Left lung (tissue), 14 donors: ENCODE measurements around the gene SHISA8. TPM values are rescaled to one million over a fixed set of nuclear protein-coding genes. Genes with fewer than 3 reads are reported as not detected.

Experiments used
- ATAC-seq: fragments of 200-7000 bp; cut with Tn5 transposase; one replicate; pipeline ENCODE4 v1.9.1; 2020; ENCODE audit warnings: moderate library complexity
- DNase-seq, 4 donors: peaks; one replicate each; pipeline ENCODE4 v3.0.0-alpha.2; 2013 to 2020
- H3K27ac ChIP-seq, 2 donors: fragments of 200-600 bp; sonication (generic) in 1 of 2; one replicate each; pipeline versions ENCODE4 v1.5.0 to v1.8.0; 2020 to 2021
- H3K27me3 ChIP-seq, 2 donors: fragments of 200-600 bp; sonication (generic) in 1 of 2; one replicate each; pipeline versions ENCODE4 v1.5.0 to v1.8.0; 2020 to 2021
- H3K36me3 ChIP-seq, 2 donors: fragments of 200-600 bp; sonication (generic) in 1 of 2; one replicate each; pipeline versions ENCODE4 v1.5.0 to v1.8.0; 2020 to 2021
- H3K4me1 ChIP-seq, 2 donors: fragments of 200-600 bp; one replicate each; pipeline ENCODE4 v1.8.0; 2021
- H3K4me3 ChIP-seq, 2 donors: fragments of 200-600 bp; sonication (generic) in 1 of 2; one replicate each; pipeline versions ENCODE4 v1.5.0 to v1.8.0; 2020 to 2021; ENCODE audit warnings: mild to moderate bottlenecking in 1 of 2
- H3K9me3 ChIP-seq, 2 donors: fragments of 200-600 bp; sonication (generic) in 1 of 2; one replicate each; pipeline versions ENCODE4 v1.5.0 to v1.8.0; 2020 to 2021
- CTCF ChIP-seq, 2 donors: fragments of 200-600 bp; sonication (generic) in 1 of 2; IDR thresholded peaks; one replicate each; pipeline versions ENCODE4 v1.5.0 to v1.8.0; 2021; ENCODE audit warnings: antibody characterized with exemption in 2 of 2
- intact Hi-C, 2 donors: fragments of 100-400 bp; cut with DNase I; formaldehyde crosslinking; loops; one replicate each; pipeline versions ENCODE4 v1.11.2 to v1.14.2; 2022
- long read RNA-seq, 12 donors: library from polyadenylated mRNA in 2 of 12; unstranded in 2 of 12; transcript quantifications; one replicate each; pipeline ENCODE4 v2.0.0 and lab custom pipeline, GENCODE V29; 2019 to 2026
- polyA plus RNA-seq, 6 donors: library from polyadenylated mRNA; unstranded; fragments of 120-200 nt; gene quantifications; one replicate each; pipeline ENCODE4 v1.2.1, GENCODE V29; 2013; ENCODE audit not compliant: insufficient read length in 6 of 6
- total RNA-seq, 2 donors: library from RNA; stranded (reverse); fragmentation: NEBNext Ultra II Directional; extraction: Animal tissue kit (Norgen Biotek cat#: 25700); gene quantifications; one replicate each; pipeline ENCODE4 v1.2.1, GENCODE V29; 2021
- donor health status: DM: no; HTN: yes; CAD: no.
- donor health status: DM: no; HTN: no; CAD: no.

Gene SHISA8
- total RNA-seq (not detected), polyA plus RNA-seq (under 1 TPM in 2 of 6 donors, not detected in 4; 0.11 to 0.24 TPM)
- long read RNA-seq, donor 1 = 0 reads
- long read RNA-seq, donor 2 = 0 reads
- long read RNA-seq, donor 3 = 0 reads
- long read RNA-seq, donor 4 = 0 reads
- long read RNA-seq, donor 5 = 0 reads
- long read RNA-seq, donor 6 = 0 reads
- long read RNA-seq, donor 7 = 0 reads
- long read RNA-seq, donor 8 = 0 reads
- long read RNA-seq, donor 9 = 0 reads
- long read RNA-seq, donor 10 = 0 reads
- long read RNA-seq, donor 11 = 0 reads
- long read RNA-seq, donor 12 = 0 reads

- ATAC-seq (peak; percentile 69), DNase-seq (peak in 1 of 4 donors; percentile 63)
- Histone ChIP-seq H3K27ac (no peak within 1 kb of the TSS), H3K4me1 (peaks cover 20 to 58% of the 10 kb centered on the region in 2 donors), H3K36me3 (no peaks in the 10 kb centered on the region), H3K9me3 (no peaks in the 10 kb centered on the region), H3K27me3 (peaks cover 69 to 100% of the 10 kb centered on the region in 2 donors), H3K4me3 (peak within 1 kb of the TSS in 1 of 2 donors; percentile 21)
- no peak for TF ChIP-seq CTCF (IDR thresholded peaks at IDR 0.05)
- intact Hi-C loops = no loop called here
These were observed at the start of gene SHISA8 for GRCh38 chr22:41915035-41915785. SHISA8 (minus strand) TSS chr22:41915074; CDS start chr22:41914667, 407 bp downstream.

GRCh38 chr22:41964112-41964491 is 49.2 kb upstream of the SHISA8 start:
- ATAC-seq (peak; percentile 63), DNase-seq (no peak)
- H3K9me3 ChIP-seq = no peaks in the 10 kb centered on the region
- TF ChIP-seq CTCF (IDR thresholded peaks at IDR 0.05) = no peak
- H3K4me1 ChIP-seq = peaks cover 0 to 5% of the 10 kb centered on the region in 2 donors
- no peak overlapping the region for H3K27ac ChIP-seq
- intact Hi-C loops = loop anchor here in 1 of 2 donors (10.0 kb wide), 1 partner anchor 151 kb away; no protein-coding TSS in a partner anchor
- no peaks in the 10 kb centered on the region for H3K36me3 ChIP-seq
- no peaks in the 10 kb centered on the region for H3K27me3 ChIP-seq
- no peak overlapping the region for H3K4me3 ChIP-seq

- peaks cover 0 to under 1% of the 10 kb centered on the region in 2 donors for H3K27me3 ChIP-seq
- H3K27ac ChIP-seq = peak overlapping the region in 1 of 2 donors; percentile 3
- DNase-seq (peak in 2 of 4 donors; percentile 49 to 63), ATAC-seq (peak; percentile 77)
- intact Hi-C loops = loop anchor here in 1 of 2 donors (10.0 kb wide), 1 partner anchor 151 kb away; no protein-coding TSS in a partner anchor
- peaks cover 0 to 5% of the 10 kb centered on the region in 2 donors for H3K4me1 ChIP-seq
- no peaks in the 10 kb centered on the region for H3K9me3 ChIP-seq
- no peak for TF ChIP-seq CTCF (IDR thresholded peaks at IDR 0.05)
- no peak overlapping the region for H3K4me3 ChIP-seq
- no peaks in the 10 kb centered on the region for H3K36me3 ChIP-seq
These were observed 48.7 kb upstream of the SHISA8 start for GRCh38 chr22:41963453-41964111.

- TF ChIP-seq CTCF (IDR thresholded peaks at IDR 0.05) = peak; percentile 7 to 11
- DNase-seq = no peak
- Histone ChIP-seq H3K36me3 (no peaks in the 10 kb centered on the region), H3K27me3 (peaks cover 0 to 9% of the 10 kb centered on the region in 2 donors), H3K9me3 (no peaks in the 10 kb centered on the region), H3K4me3 (no peak overlapping the region), H3K4me1 (peaks cover 0 to 9% of the 10 kb centered on the region in 2 donors), H3K27ac (no peak overlapping the region)
- ATAC-seq = peak; percentile 28
- intact Hi-C loops = no loop called here
These were observed 43.2 kb upstream of the SHISA8 start for GRCh38 chr22:41957941-41958556.
